ENCODE results near the gene GYPC.

GRCh38 chr2:126652323-126652891 is 3.6 kb upstream of the GYPC start:
- TF ChIP-seq SUZ12 (IDR thresholded peaks at IDR 0.05; ENCODE audit: extremely low read depth, insufficient read depth, insufficient read length) (no peak), YY1 (IDR thresholded peaks at IDR 0.05; ENCODE audit: insufficient read depth, insufficient read length) (no peak)
